Suprapubic skin (tissue), 4 donors: ENCODE measurements around the gene TPM2. TPM values are rescaled to one million over a fixed set of nuclear protein-coding genes. Genes with fewer than 3 reads are reported as not detected.

ENCODE experiments used
- DNase-seq, 2 donors: peaks; one replicate each; pipeline ENCODE4 v3.0.0-alpha.2; 2019; ENCODE audit warnings: low spot score in 2 of 2
- H3K27ac ChIP-seq: fragments of 200-600 bp; sonication (generic); one replicate; pipeline ENCODE4 v1.5.1; 2019
- H3K27me3 ChIP-seq: fragments of 200-600 bp; sonication (generic); one replicate; pipeline ENCODE4 v1.5.1; 2019
- H3K36me3 ChIP-seq: fragments of 200-600 bp; sonication (generic); one replicate; pipeline ENCODE4 v1.5.1; 2019
- H3K4me1 ChIP-seq: fragments of 200-600 bp; sonication (generic); one replicate; pipeline ENCODE4 v1.5.1; 2019
- H3K4me3 ChIP-seq: fragments of 200-600 bp; sonication (generic); one replicate; pipeline ENCODE4 v1.5.1; 2019; ENCODE audit warnings: mild to moderate bottlenecking
- H3K9me3 ChIP-seq: fragments of 200-600 bp; sonication (generic); one replicate; pipeline ENCODE4 v1.5.1; 2019
- CTCF ChIP-seq, 2 donors: fragments of 200-600 bp in 1 of 2; fragments of 450-650 bp in 1 of 2; sonication (generic) in 1 of 2; IDR thresholded peaks; one replicate each; pipeline ENCODE4 v1.5.1; 2016 to 2019; ENCODE audit warnings: antibody characterized with exemption in 2 of 2, mild to moderate bottlenecking in 1 of 2, moderate library complexity in 1 of 2
- EP300 ChIP-seq: sonication (generic); formaldehyde crosslinking; IDR thresholded peaks from one replicate; pipeline ENCODE4 v1.6.1; 2017; ENCODE audit warnings: antibody characterized with exemption
- POLR2A ChIP-seq, 2 donors: fragments of 450-650 bp; IDR thresholded peaks; one replicate each; pipeline ENCODE4 v1.6.1; 2017; ENCODE audit warnings: antibody characterized with exemption in 2 of 2, mild to moderate bottlenecking in 2 of 2, moderate library complexity in 2 of 2
- POLR2AphosphoS5 ChIP-seq, 3 donors: sonication (generic); formaldehyde crosslinking; IDR thresholded peaks; one replicate each; pipeline ENCODE4 v1.6.1; 2017; ENCODE audit warnings: antibody characterized with exemption in 3 of 3
- WGBS: methylation state at CpG from one replicate; pipeline ENCODE4 v1.1.5; 2018; 5-methylcytosine and 5-hydroxymethylcytosine counted together
- total RNA-seq, 4 donors: library from RNA; depleted of rRNA; stranded (reverse); fragments of >200 nt; gene quantifications; one replicate each; pipeline ENCODE4 v1.1.0, GENCODE V29; 2016

TPM2 gene
- total RNA-seq, 4 donors from 2014 or later, result 40.6 to 105 (median 56.7) TPM

- Histone ChIP-seq H3K4me3 (no peak overlapping the region), H3K27ac (peak overlapping the region; percentile 98), H3K36me3 (peaks cover 4% of the 10 kb centered on the region), H3K9me3 (no peaks in the 10 kb centered on the region), H3K27me3 (no peaks in the 10 kb centered on the region), H3K4me1 (peaks cover 57% of the 10 kb centered on the region)
- WGBS, result 43% methylated on average over 9 of the region's 9 CpGs
- TF ChIP-seq POLR2AphosphoS5 (IDR thresholded peaks at IDR 0.05), result no peak
- TF ChIP-seq POLR2A (IDR thresholded peaks at IDR 0.05), result no peak
- TF ChIP-seq EP300, result no peak
- TF ChIP-seq CTCF (IDR thresholded peaks at IDR 0.05), result peak in 1 of 2 donors; percentile 39
- DNase-seq, result no peak
These were observed 28.7 kb downstream of the TPM2 start for GRCh38 chr9:35660966-35661415.

GRCh38 chr9:35659340-35659739, 30.4 kb downstream of the TPM2 start:
- peak overlapping the region; percentile 98 for H3K27ac ChIP-seq
- no peaks in the 10 kb centered on the region for H3K27me3 ChIP-seq
- peaks cover 43% of the 10 kb centered on the region for H3K4me1 ChIP-seq
- 46% methylated on average over 3 of the region's 3 CpGs for WGBS
- TF ChIP-seq POLR2AphosphoS5 (IDR thresholded peaks at IDR 0.05), result peak in 1 of 3 donors; percentile 17
- no peak for TF ChIP-seq CTCF (IDR thresholded peaks at IDR 0.05)
- TF ChIP-seq EP300, result peak; percentile 75
- peak overlapping the region; percentile 83 for H3K4me3 ChIP-seq
- DNase-seq, result no peak
- peaks cover 4% of the 10 kb centered on the region for H3K36me3 ChIP-seq
- no peaks in the 10 kb centered on the region for H3K9me3 ChIP-seq

- H3K4me1 ChIP-seq, result peaks cover 43% of the 10 kb centered on the region
- H3K4me3 ChIP-seq, result peak overlapping the region; percentile 83
- TF ChIP-seq CTCF (IDR thresholded peaks at IDR 0.05), result no peak
- no peak for TF ChIP-seq EP300
- TF ChIP-seq POLR2A (IDR thresholded peaks at IDR 0.05), result no peak
- no peak for TF ChIP-seq POLR2AphosphoS5 (IDR thresholded peaks at IDR 0.05)
- peak overlapping the region; percentile 98 for H3K27ac ChIP-seq
- H3K9me3 ChIP-seq, result no peaks in the 10 kb centered on the region
- WGBS, result 0% methylated on average over 2 of the region's 2 CpGs
- H3K27me3 ChIP-seq, result no peaks in the 10 kb centered on the region
- no peak for DNase-seq
- peaks cover 4% of the 10 kb centered on the region for H3K36me3 ChIP-seq
These were observed 30.8 kb downstream of the TPM2 start for GRCh38 chr9:35658968-35659220.

- peak; percentile 90 to 91 for DNase-seq
- whole genome bisulfite sequencing, result 0% methylated on average over 13 of the region's 67 CpGs
- Histone ChIP-seq H3K9me3 (no peaks in the 10 kb centered on the region), H3K36me3 (peaks cover 4% of the 10 kb centered on the region), H3K27me3 (no peaks in the 10 kb centered on the region), H3K4me3 (peak within 1 kb of the TSS; percentile 83), H3K4me1 (peaks cover 43% of the 10 kb centered on the region), H3K27ac (peak within 1 kb of the TSS; percentile 98)
- TF ChIP-seq CTCF (IDR thresholded peaks at IDR 0.05) (peak in 1 of 2 donors; percentile 73), POLR2A (IDR thresholded peaks at IDR 0.05) (peak; percentile 76 to 88), EP300 (no peak)
These were observed 31.4 kb downstream of the TPM2 start, which contains the start of gene CCDC107 for GRCh38 chr9:35658137-35658967. TSS of gene CCDC107 (plus strand) at chr9:35658292. CDS start at chr9:35658380, 88 bp downstream.

- Histone ChIP-seq H3K36me3 (peaks cover 4% of the 10 kb centered on the region), H3K4me1 (peaks cover 45% of the 10 kb centered on the region), H3K27ac (peak within 1 kb of the TSS; percentile 98), H3K9me3 (no peaks in the 10 kb centered on the region), H3K4me3 (peak within 1 kb of the TSS; percentile 83), H3K27me3 (no peaks in the 10 kb centered on the region)
- under 1% methylated on average over 20 of the region's 42 CpGs for WGBS
- TF ChIP-seq EP300, result peak; percentile 94
- TF ChIP-seq POLR2AphosphoS5 (IDR thresholded peaks at IDR 0.05), result peak in 2 of 3 donors; percentile 66 to 97
- no peak for TF ChIP-seq POLR2A (IDR thresholded peaks at IDR 0.05)
- peak in 1 of 2 donors; percentile 37 for TF ChIP-seq CTCF (IDR thresholded peaks at IDR 0.05)
- DNase-seq, result peak; percentile 98 to 99
These were observed 32.1 kb downstream of the TPM2 start, which contains the start of gene RMRP for GRCh38 chr9:35657546-35658136. TSS of gene RMRP (minus strand) at chr9:35658019.
